Measurements from ENCODE around the gene SCGB3A2.
A peak's percentile ranks its signal among the peaks of the same experiment; 100 is the strongest.
"Not testable (repeated sequence)": the region's sequence is repeated elsewhere in the genome, so short reads cannot be mapped to it uniquely, and the experiment has no call there.

SCGB3A2 gene

GRCh38 chr5:147863454-147864158, 14.9 kb upstream of the SCGB3A2 start:
- DNase-seq (ENCODE audit: low spot score), result no peak

- no peak for DNase-seq (ENCODE audit: low spot score)
Observed at GRCh38 chr5:147869112-147869511, 9.4 kb upstream of the SCGB3A2 start.

DNA sequence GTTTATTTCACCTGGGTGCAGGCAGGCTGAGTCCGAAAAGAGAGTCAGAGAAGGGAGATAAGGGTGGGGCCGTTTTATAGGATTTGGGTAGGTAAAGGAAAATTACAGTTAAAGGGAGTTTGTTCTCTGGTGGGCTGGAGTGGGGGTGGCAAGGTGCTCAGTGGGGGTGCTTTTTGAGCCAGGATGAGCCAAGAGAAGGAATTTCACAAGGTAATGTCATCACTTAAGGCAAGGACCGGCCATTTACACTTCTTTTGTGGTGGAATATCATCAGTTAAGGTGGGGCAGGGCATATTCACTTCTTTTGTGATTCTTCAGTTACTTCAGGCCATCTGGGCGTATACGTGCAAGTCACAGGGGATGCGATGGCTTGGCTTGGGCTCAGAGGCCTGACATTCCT, 8.6 kb upstream of the SCGB3A2 start:
- DNase-seq (ENCODE audit: low spot score), result not testable (repeated sequence)

GRCh38 chr5:147871980-147872549, 6.4 kb upstream of the SCGB3A2 start:
- not testable (repeated sequence) for DNase-seq (ENCODE audit: low spot score)

DNA sequence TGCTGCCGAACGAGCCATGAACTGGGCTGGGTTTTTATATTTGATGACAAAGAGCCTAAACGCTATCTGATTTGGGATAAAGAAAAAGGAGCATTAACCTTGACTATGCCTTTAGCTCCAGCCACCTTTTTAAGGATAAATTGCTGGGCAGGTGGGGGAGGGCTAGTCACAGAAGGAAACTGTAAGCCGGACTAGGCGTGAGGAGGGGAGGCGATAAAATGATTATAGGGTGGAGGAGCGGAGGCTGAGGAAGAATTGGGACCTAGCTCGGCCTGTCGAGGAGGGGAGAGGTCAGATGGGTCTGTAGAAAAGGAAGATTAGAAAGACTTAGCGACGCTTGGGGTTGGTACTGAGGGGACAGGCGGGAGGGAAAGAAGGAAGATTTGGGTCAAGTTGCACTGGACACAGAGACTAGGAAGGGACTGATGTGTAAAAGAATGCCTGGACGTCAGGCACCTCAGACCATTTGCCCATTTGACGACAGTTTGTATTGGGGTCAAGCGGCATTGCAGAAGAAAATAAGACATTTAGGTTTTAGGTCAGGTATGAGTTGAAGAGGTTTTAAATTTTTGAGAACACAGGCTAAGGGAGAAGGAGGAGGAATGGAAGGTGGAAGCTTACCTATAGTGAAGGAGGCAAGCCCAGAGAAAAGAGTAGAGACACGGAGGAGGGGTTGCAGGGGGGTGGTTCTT, 5.6 kb upstream of the SCGB3A2 start:
- DNase-seq (ENCODE audit: low spot score), result not testable (repeated sequence)

DNA sequence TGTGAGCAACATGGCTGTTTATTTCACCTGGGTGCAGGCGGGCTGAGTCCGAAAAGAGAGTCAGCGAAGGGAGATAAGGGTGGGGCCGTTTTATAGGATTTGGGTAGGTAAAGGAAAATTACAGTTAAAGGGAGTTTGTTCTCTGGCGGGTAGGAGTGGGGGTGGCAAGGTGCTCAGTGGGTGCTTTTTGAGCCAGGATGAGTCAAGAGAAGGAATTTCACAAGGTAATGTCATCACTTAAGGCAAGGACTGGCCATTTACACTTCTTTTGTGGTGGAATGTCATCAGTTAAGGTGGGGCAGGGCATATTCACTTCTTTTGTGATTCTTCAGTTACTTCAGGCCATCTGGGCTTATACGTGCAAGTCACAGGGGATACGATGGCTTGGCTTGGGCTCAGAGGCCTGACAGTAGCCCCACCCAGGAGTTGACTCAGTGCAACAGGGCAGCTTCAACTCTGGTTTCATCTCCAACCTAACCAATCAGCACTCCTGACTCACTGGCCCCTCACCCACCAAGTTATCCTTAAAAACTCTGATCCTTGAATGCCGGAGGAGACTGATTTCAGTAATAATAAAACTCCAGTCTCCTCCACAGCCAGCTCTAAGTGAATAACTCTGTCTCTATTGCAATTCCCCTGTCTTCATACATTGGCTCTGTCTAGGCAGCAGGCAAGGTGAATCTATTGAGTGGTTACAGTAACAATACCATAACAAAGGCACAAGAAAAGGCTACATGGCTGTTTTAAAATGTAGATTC, 4.2 kb upstream of the SCGB3A2 start:
- DNase-seq (ENCODE audit: low spot score), result not testable (repeated sequence)

- no peak for DNase-seq (ENCODE audit: low spot score)
Observed at GRCh38 chr5:147874910-147875367, 3.6 kb upstream of the SCGB3A2 start.

DNA sequence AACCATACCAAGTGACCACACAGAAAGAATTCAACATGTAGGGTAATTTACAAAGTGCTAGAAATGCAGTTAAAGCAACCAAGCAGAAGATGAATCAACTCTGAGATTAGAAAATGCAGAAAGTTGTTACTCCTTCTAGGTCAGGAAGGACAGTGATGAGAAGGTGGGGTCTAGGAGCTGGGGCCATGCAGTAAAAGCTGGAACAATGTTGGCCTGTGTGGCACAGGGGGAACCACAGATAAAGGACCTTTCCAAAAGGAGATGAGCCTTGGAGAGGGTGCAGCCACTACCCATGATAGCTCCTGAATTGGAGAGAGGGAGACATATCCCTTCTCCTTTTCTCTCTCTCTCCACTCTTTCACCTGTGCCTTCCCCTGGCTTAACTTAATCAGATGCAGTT, 2.4 kb upstream of the SCGB3A2 start:
- no peak for DNase-seq (ENCODE audit: low spot score)

GRCh38 chr5:147876626-147877025, 1.9 kb upstream of the SCGB3A2 start:
- no peak for DNase-seq (ENCODE audit: low spot score)

DNA sequence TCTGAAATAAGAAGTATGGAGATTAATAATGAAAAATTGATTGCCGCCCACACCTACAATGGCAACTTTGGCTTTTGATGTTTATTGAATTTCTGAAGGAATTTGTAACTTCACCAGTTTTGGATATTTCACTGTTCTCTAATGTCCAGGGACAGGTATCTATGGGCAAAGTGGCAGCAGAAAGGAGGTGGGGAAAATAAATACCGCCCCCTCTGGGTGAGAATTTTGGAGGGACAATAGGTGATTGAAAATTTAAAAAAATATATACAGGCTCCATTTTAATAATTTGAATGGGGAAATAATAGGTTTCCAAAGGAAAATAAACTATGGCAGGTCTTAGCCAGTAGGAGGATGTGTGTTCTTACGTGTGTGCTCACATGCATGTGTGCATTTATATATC, 1.3 kb downstream of the SCGB3A2 start:
- DNase-seq (ENCODE audit: low spot score), result no peak

GRCh38 chr5:147880487-147880886, 2.0 kb downstream of the SCGB3A2 start:
- no peak for DNase-seq (ENCODE audit: low spot score)

DNA sequence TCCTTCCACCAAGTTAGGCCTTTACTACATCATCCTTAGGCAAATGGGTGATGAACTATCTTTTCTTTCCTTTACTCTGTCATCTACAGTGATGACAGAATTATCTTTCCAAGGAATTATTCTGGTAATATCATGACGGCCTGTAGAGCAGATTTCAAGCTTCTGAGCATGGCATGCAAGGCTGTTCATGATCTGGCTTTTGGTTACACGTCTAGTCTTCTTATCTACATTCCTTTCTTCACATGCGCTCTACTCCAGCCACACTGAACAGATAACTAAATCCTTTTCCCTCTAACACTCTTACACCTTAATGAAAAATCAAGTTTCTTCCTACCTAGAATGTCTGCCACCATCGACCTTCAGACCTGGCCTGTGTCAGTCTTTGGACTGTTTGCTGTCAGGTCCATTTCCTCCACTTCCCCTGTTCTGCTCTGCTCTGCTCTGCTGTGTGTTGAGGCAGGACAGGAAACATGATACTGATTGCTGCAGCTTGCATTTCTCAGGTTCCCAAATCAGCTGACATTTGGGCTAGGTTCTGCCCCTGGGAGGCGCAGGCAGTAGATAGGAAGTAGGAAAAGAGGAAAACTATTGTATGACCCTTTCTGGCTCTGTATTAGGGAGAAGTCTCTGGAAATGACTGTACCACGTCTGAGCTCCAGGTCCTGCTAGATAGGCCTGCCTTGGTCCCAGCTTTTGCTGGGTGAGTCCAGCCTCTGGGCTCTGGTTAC, 4.2 kb downstream of the SCGB3A2 start:
- no peak for DNase-seq (ENCODE audit: low spot score)

DNA sequence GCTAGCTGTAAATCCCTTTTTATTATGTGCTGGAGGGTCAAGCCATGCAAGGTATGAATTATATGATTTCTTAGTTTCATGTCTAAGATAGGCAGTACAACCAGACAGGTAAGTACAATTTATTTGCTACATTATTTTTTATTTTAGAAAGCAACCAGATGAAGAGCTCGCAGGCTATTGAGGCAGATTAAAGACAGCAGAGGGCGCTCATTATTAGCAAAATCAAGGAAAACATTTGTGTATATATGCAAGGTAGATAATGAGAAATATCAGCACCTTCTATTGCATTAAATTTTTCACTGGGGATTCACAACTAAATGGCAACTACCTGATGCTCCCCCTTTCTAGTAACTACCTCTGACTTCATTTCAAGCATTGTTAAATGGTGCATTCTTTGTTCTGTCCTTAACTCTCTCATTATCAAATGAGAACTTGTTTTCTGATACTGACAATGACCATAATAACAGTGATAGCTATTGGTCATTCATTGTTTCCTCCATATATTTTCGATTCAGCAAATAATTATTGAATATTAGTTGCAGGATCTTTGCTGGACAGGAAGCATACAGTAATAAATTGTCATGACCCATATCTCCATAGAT, 8.6 kb downstream of the SCGB3A2 start:
- peak; percentile 24 for DNase-seq (ENCODE audit: low spot score)

GRCh38 chr5:147887930-147888329, 9.4 kb downstream of the SCGB3A2 start:
- peak; percentile 72 for DNase-seq (ENCODE audit: low spot score)

DNA sequence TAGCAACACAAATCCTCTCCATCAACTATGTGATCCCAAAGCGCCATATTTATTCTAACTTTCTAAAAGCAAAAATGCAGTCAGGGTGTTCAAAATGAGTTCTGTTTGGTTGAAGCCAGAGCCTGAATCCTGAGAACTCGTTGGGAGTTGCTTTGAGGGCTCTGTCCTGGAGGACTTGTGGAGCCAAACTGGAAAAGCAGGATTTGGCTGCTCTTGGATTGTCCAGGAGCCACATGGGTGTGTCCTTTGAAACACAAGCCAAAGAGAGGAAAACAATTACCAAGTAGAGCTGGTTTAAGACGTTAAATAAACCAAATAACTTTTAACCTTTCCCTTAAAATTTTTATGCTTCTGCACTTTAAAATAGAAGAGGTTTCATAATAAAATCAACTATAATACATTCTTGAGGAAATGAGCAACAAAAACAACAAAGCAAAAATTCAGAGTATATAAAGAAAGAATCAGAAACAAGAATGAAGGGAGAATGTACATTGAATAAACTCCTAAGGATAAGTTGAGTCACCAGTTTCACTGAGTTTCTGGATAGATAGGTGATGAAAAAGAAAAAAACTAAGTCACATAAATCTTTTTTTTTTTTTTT, 14.3 kb downstream of the SCGB3A2 start:
- DNase-seq (ENCODE audit: low spot score), result no peak

GRCh38 chr5:147893820-147894219, 15.3 kb downstream of the SCGB3A2 start:
- no peak for DNase-seq (ENCODE audit: low spot score)

DNA sequence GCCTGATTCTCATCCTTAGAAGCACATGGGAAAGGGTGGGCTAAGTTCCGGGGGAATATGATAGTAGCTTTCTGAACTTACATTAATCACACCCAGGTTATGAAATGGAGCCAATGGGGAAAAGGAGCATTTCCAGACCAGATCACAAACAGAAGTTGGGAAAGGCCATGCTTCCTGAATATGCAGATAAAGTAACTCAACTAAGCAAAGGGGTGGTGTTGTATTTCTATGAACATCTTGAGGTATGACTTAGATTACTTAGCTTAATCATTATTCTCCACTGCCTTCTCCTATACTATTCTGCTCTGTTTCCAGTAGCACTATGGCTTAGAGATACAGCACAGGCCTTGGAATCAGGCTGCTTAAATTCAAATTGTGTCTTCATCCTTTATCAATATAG, 17.4 kb downstream of the SCGB3A2 start:
- no peak for DNase-seq (ENCODE audit: low spot score)

DNA sequence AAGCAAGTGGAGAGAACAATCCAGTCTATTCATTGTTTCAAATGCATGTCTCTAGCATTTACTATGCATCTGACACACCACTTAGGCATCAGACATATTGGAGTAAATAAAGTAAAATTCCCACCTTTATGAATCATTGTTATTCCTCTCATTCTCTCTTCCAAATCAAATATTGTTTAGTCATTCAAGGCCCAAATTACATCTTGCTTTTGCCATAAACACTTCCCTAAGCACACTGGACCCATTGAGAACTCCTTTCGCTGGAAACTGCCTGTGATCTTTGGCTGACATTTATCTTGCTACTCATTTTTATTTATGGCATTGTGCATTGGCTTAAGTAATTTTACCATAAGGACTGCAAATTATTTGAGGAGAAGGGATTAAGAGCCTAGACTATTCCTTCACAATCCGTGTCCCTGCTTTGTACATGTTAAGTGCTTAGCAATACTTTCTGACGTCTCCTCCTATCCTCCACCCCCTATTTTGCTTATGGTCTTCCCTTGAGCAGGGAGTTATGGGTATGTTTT, 20.4 kb downstream of the SCGB3A2 start:
- DNase-seq (ENCODE audit: low spot score), result no peak

GRCh38 chr5:147901599-147902039, 23.1 kb downstream of the SCGB3A2 start:
- no peak for DNase-seq (ENCODE audit: low spot score)

DNA sequence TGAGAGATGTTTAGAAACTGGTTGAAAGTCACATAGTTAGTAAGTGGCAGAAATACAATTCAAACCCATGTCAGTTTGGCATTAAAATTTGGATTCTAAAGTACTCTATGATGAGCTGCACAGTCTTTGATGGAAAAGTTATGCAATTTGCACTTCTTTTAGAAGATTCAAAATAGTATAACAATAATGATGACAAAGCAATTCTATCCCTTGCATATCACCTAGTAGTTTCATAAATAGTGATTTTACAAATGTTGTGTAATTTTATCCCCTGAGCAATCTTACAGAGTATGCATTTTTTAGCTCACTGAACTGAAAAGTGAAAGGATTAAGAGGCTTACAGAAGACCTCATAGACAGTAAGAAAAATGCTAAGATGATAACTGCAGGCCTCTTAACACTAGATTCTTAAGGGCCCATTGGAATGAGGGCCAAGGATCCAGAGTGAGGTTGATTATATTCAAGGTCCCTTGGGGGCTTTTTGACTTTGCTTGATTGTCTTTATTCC, 24.2 kb downstream of the SCGB3A2 start:
- no peak for DNase-seq (ENCODE audit: low spot score)

Measured in kidney capillary endothelial cell (primary cell).